Loucy (cell line): ENCODE measurements around the gene SMG6.

Experiments
- H2AFZ ChIP-seq: fragments of 200-600 bp; sonication (generic); 2 replicates; pipeline ENCODE4 v1.6.0; 2016; ENCODE audit warnings: antibody characterized with exemption, mild to moderate bottlenecking, low read length, moderate library complexity
- H3F3A ChIP-seq: fragments of 200-600 bp; 2 replicates; pipeline ENCODE4 v1.6.0; 2016; ENCODE audit warnings: antibody characterized with exemption, low read depth, mild to moderate bottlenecking
- H3K27me3 ChIP-seq: fragments of 200-600 bp; sonication (generic); 2 replicates; pipeline ENCODE4 v1.6.1; 2014; ENCODE audit warnings: low read length, mild to moderate bottlenecking; ENCODE audit not compliant: insufficient read depth, poor library complexity, severe bottlenecking
- H3K36me3 ChIP-seq: fragments of 200-600 bp; sonication (generic); 2 replicates; pipeline ENCODE4 v1.6.1; 2016; ENCODE audit warnings: low read length; ENCODE audit not compliant: insufficient read depth
- H3K4me1 ChIP-seq: fragments of 200-600 bp; sonication (generic); 2 replicates; pipeline ENCODE4 v1.5.1; 2014; ENCODE audit warnings: low read length, mild to moderate bottlenecking; ENCODE audit not compliant: insufficient read depth, poor library complexity, severe bottlenecking
- H3K4me2 ChIP-seq: fragments of 200-600 bp; sonication (generic); 2 replicates; pipeline ENCODE4 v1.6.0; 2014; ENCODE audit warnings: antibody characterized with exemption, low read length, low read depth, mild to moderate bottlenecking; ENCODE audit not compliant: poor library complexity, severe bottlenecking
- H3K4me3 ChIP-seq: fragments of 200-600 bp; sonication (generic); 2 replicates; pipeline ENCODE4 v1.5.1; 2014; ENCODE audit warnings: low read length, mild to moderate bottlenecking, mixed read lengths; ENCODE audit not compliant: poor library complexity, severe bottlenecking
- H3K79me2 ChIP-seq: fragments of 200-600 bp; sonication (generic); 2 replicates; pipeline ENCODE4 v1.6.1; 2014; ENCODE audit warnings: low read length; ENCODE audit not compliant: insufficient read depth
- H3K9ac ChIP-seq: fragments of 200-600 bp; sonication (generic); 2 replicates; pipeline ENCODE4 v1.6.0; 2014; ENCODE audit warnings: mild to moderate bottlenecking, low read depth, low read length, moderate library complexity; ENCODE audit not compliant: poor library complexity, severe bottlenecking
- H3K9me2 ChIP-seq: fragments of 200-600 bp; sonication (generic); replicated peaks from 2 replicates; pipeline ENCODE4 v1.6.1; 2016; ENCODE audit warnings: low read depth, low read length, mixed read lengths
- H3K9me3 ChIP-seq: fragments of 200-600 bp; sonication (generic); 2 replicates; pipeline ENCODE4 v1.6.1; 2014; ENCODE audit warnings: mild to moderate bottlenecking, antibody characterized with exemption, low read length, low read depth; ENCODE audit not compliant: insufficient read depth
- H4K20me1 ChIP-seq: fragments of 200-600 bp; sonication (generic); 2 replicates; pipeline ENCODE4 v1.6.0; 2014; ENCODE audit warnings: antibody characterized with exemption, low read length, mild to moderate bottlenecking; ENCODE audit not compliant: insufficient read depth, poor library complexity, severe bottlenecking
- EZH2phosphoT487 ChIP-seq: fragments of 200-600 bp; IDR thresholded peaks from 2 replicates; pipeline ENCODE4 v1.6.1; 2018; ENCODE audit warnings: antibody characterized with exemption, mild to moderate bottlenecking, moderate library complexity, borderline replicate concordance
- TF ChIP-seq, protein P1 (sequence below): fragments of 200-600 bp; sonication (generic); conservative IDR thresholded peaks from 2 replicates; pipeline ENCODE4 v1.5.1; 2014; ENCODE audit warnings: mild to moderate bottlenecking, antibody characterized with exemption, low read length

The SMG6 gene

DNA sequence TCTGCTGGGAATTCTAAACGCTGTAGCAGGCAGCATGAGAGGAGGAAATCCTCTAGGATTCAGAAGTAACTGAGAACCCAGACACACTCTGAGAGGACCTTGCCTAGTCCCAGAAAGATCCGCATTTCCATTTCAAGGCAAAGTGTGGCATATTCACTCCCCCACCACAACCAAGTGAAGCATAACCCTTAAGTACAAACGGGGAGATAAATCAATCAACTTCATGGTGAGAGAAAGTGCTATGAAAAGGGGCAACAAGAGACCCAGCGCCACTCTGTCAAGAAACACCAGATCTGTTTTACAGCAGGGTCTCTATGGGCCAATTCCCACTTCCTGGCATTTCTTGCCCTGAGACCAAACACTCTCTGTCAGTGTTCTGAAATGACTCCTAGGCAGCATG, 68.3 kb downstream of the SMG6 start:
- no peak for TF ChIP-seq EZH2phosphoT487
- TF ChIP-seq, protein P1, sequence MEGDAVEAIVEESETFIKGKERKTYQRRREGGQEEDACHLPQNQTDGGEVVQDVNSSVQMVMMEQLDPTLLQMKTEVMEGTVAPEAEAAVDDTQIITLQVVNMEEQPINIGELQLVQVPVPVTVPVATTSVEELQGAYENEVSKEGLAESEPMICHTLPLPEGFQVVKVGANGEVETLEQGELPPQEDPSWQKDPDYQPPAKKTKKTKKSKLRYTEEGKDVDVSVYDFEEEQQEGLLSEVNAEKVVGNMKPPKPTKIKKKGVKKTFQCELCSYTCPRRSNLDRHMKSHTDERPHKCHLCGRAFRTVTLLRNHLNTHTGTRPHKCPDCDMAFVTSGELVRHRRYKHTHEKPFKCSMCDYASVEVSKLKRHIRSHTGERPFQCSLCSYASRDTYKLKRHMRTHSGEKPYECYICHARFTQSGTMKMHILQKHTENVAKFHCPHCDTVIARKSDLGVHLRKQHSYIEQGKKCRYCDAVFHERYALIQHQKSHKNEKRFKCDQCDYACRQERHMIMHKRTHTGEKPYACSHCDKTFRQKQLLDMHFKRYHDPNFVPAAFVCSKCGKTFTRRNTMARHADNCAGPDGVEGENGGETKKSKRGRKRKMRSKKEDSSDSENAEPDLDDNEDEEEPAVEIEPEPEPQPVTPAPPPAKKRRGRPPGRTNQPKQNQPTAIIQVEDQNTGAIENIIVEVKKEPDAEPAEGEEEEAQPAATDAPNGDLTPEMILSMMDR, result no peak
- H3K27me3 ChIP-seq, result no peaks in the 10 kb centered on the region
- H3F3A ChIP-seq, result no peaks in the 10 kb centered on the region
- peaks cover 5% of the 10 kb centered on the region for H3K4me1 ChIP-seq
- H3K36me3 ChIP-seq, result peaks cover 73% of the 10 kb centered on the region; the same call in 1 of the 2 replicates
- H2AFZ ChIP-seq, result no peak overlapping the region
- H4K20me1 ChIP-seq, result peaks cover 20% of the 10 kb centered on the region
- H3K9me2 ChIP-seq, result no peaks in the 10 kb centered on the region
- H3K79me2 ChIP-seq, result peaks cover 68% of the 10 kb centered on the region; the same call in 1 of the 2 replicates
- H3K4me2 ChIP-seq, result no peak overlapping the region
- no peak overlapping the region for H3K9ac ChIP-seq
- H3K4me3 ChIP-seq, result no peak overlapping the region
- H3K9me3 ChIP-seq, result no peaks in the 10 kb centered on the region

DNA sequence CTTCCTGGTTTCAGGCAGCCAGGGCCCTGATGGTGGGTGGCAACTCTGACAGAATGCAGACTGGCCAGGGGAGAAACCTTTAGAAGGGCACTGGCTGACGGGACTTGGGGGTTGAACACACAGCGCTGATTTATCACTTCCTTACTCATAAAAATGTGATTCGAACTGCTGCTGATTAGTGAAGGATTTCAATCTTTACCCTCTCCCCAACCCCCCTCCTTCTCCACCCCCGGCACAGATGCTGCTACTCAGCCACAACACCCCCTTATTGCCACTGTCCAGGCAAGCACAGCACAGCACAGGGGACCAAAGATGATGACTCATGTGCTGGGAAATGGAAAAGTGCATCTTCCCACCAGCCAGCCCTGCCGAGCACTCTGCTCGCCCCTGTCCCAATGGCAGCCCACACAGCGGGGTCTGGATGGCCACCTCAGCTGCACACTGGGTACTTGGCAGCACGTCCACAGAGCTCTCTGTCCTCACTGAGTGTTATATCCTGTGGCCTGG, 70.1 kb downstream of the SMG6 start:
- Histone ChIP-seq H3K36me3 (peaks cover 72% of the 10 kb centered on the region; the same call in 1 of the 2 replicates), H3K27me3 (no peaks in the 10 kb centered on the region), H2AFZ (no peak overlapping the region), H3K9me3 (no peaks in the 10 kb centered on the region), H3K9ac (no peak overlapping the region), H3F3A (no peaks in the 10 kb centered on the region), H3K79me2 (peaks cover 78% of the 10 kb centered on the region; the same call in 1 of the 2 replicates), H3K4me2 (no peak overlapping the region), H3K4me1 (peaks cover 5% of the 10 kb centered on the region), H4K20me1 (peaks cover 12% of the 10 kb centered on the region), H3K9me2 (no peaks in the 10 kb centered on the region), H3K4me3 (no peak overlapping the region)
- TF ChIP-seq, protein P1, result no peak
- no peak for TF ChIP-seq EZH2phosphoT487

DNA sequence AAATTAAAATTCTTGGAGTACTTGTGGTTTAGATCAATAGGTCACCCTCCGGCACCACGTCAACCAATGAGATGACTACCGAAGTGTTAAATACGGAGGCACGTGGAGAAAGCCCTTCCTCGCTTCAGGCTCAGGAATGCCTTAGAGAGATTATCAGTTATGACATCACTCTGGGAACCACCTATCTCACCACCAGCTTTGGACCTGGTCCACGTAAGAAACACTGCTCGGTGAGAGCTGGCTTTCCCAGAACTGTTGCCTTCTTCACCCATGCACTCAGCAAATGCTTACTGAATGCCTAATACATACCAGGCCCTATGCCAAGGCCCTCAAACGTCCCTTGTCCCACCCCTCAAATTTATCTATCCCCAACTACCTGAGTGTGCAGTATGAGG, 71.3 kb downstream of the SMG6 start:
- Histone ChIP-seq H2AFZ (no peak overlapping the region), H3K36me3 (peaks cover 59% of the 10 kb centered on the region; the same call in 1 of the 2 replicates), H3K27me3 (no peaks in the 10 kb centered on the region), H3K9ac (no peak overlapping the region), H3K79me2 (peaks cover 66% of the 10 kb centered on the region; the same call in 1 of the 2 replicates), H3K9me3 (no peaks in the 10 kb centered on the region), H3K4me3 (no peak overlapping the region), H3F3A (no peaks in the 10 kb centered on the region), H3K9me2 (no peaks in the 10 kb centered on the region), H3K4me1 (peaks cover 5% of the 10 kb centered on the region), H3K4me2 (no peak overlapping the region), H4K20me1 (peaks cover 12% of the 10 kb centered on the region)
- TF ChIP-seq EZH2phosphoT487, result no peak
- TF ChIP-seq, protein P1, result no peak
